ENCODE data around the gene LCN12. TPM values are rescaled to one million over a fixed set of nuclear protein-coding genes. Genes with fewer than 3 reads are reported as not detected.

The LCN12 gene
- total and polyA plus RNA-seq, 7 donors, result 0.06 to 1.5 (median 0.27) TPM; not detected in 1

DNA sequence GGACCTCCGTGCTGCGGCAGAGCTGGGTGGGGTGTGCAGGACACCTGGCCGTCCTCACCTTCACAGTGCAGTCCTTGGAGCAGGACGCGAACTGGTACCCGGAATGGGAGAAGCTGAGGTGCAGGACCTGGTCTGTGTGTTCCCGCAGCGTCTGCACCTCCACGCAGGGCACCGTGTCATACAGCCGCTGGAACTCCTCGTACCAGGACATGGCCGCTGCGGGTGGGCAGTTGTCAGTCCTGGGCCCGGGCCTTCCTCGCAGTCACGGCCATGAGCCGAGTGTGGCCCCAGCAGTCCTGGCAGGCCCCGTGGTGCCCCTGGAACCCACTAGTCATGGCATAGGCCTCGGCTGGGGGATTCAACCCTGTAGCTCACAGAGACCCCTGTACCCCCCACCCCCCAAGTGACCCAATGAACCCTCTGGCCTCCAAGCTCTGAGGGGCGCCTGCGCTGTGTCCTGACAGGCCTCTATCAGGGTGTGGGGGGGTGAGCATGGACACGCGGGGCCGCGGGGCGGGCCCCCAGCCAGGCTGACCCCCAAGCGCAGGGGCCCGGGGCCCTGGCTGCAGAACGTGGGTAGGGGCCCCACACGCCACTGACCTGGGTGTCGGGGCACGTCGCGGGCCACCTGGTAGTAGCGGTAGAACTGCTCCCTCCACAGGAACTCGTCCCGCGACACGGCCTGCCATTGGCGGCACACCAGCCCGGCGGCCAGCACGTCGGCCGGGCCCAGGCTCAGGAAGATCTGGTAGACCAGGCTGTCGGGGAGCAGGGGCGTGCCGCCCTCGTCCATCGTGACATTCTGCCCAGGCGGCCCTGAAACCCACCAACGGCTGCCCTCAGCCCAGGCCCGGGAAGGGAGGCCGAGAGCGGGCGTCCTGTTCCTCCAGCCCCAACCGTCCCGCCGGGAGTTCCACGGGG is 8.5 kb upstream of the LCN12 start:
- DNase-seq, result peak in 1 of 2 donors; percentile 74
- H3K27ac ChIP-seq, result peak overlapping the region; percentile 94
- ATAC-seq, result no peak
- no peaks in the 10 kb centered on the region for H3K9me3 ChIP-seq
- H3K4me3 ChIP-seq, result peak overlapping the region; percentile 88
- intact Hi-C loops (cut with DNase I), result loop anchor here in 1 of 2 donors (2.0 to 5.0 kb wide), 4 partner anchors 15 to 96 kb away; partner anchors contain the start of genes EDF1 and PHPT1
- H3K4me1 ChIP-seq, result peaks cover 43% of the 10 kb centered on the region
- WGBS, 3 donors, result 14 to 18% (median 17%) methylated on average over 50 to 61 of the region's 61 CpGs
- no peaks in the 10 kb centered on the region for H3K27me3 ChIP-seq (ENCODE audit: insufficient read depth in 3 of 3, low read length in 2 of 3)
- TF ChIP-seq, protein P1, sequence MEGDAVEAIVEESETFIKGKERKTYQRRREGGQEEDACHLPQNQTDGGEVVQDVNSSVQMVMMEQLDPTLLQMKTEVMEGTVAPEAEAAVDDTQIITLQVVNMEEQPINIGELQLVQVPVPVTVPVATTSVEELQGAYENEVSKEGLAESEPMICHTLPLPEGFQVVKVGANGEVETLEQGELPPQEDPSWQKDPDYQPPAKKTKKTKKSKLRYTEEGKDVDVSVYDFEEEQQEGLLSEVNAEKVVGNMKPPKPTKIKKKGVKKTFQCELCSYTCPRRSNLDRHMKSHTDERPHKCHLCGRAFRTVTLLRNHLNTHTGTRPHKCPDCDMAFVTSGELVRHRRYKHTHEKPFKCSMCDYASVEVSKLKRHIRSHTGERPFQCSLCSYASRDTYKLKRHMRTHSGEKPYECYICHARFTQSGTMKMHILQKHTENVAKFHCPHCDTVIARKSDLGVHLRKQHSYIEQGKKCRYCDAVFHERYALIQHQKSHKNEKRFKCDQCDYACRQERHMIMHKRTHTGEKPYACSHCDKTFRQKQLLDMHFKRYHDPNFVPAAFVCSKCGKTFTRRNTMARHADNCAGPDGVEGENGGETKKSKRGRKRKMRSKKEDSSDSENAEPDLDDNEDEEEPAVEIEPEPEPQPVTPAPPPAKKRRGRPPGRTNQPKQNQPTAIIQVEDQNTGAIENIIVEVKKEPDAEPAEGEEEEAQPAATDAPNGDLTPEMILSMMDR (IDR thresholded peaks at IDR 0.05), result no peak
- peaks cover 20 to 36% of the 10 kb centered on the region in 2 donors for H3K36me3 ChIP-seq (ENCODE audit: insufficient read depth in 1 of 2, low read depth in 1 of 2)

DNA sequence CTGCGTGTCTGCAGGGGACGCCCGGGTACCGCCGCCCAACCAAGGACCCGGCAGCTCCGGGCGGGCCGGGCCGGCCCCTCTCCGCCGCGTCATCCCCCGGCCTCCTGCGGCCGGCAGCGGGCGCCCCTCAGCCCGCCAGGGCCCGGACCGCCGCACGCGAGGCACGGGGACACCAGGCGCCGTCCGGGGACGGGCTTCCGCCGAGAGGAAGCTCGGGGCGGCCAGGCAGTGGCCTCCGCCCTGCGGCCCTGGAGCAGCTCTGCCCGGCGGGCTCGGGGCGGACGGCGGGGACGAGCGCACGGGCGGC is 7.9 kb upstream of the LCN12 start:
- Histone ChIP-seq H3K27ac (peak overlapping the region; percentile 94), H3K9me3 (no peaks in the 10 kb centered on the region), H3K36me3 (ENCODE audit: insufficient read depth in 1 of 2, low read depth in 1 of 2) (peaks cover 20 to 36% of the 10 kb centered on the region in 2 donors), H3K4me3 (peak overlapping the region; percentile 88), H3K27me3 (ENCODE audit: insufficient read depth in 3 of 3, low read length in 2 of 3) (no peaks in the 10 kb centered on the region), H3K4me1 (peaks cover 44% of the 10 kb centered on the region)
- intact Hi-C loops (cut with DNase I), result loop anchor here in 1 of 2 donors (5.0 kb wide), 3 partner anchors 42 to 97 kb away; partner anchors contain the start of genes EDF1 and PHPT1
- TF ChIP-seq, protein P1 (IDR thresholded peaks at IDR 0.05), result no peak
- 0% methylated on average over 20 to 45 of the region's 45 CpGs for WGBS, 3 donors
- ATAC-seq (peak; percentile 1 to 15 (median 11)), DNase-seq (no peak)

DNA sequence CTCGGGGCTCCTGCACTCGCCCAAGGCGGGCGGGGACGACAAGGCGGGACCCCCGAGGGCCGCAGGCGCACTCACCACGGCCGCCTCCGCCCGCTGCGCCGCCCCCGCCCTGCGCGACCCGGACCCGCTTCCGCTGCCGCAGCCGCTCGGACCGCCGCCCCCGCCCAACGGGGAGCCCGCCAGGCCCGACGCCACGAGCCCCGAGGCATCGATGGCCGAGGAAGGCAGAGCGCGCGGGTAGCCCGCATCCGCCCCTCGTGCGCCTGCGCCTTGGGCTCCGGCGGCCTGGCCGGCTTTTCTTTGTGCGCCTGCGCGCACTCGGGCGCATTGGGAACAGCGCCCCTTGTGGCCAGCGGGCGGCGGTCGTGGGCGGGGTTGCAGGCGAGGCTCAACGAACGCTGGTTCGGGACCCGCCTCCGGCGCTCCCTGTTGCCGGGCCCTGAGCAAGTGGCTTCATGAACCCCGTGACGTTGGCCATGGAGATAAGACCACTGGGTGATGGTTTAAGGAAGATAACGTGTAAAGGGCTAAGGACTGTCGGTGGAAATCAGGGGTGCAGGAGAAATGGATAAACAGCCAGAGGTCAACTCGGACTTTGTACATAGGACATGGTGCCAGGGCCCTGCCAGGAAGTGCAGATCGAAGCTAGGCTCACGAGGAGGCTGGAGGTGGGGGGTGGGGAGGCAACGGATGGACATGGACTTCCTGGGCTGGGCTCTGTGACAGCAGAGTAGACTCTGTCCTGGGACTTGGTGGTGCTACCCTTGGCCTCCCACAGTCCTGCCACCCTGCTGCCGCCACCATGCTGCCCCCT is 7.3 kb upstream of the LCN12 start, which contains the start of the genes C8G and FBXW5:
Gene C8G (plus strand): TSS at position 725 of the 814 bp plus-strand sequence. CDS start 78 bp downstream, at position 803.
Gene FBXW5 (minus strand): TSS at position 220 of the 814 bp plus-strand sequence. CDS start 655 bp downstream, outside the sequence.
- Histone ChIP-seq H3K36me3 (ENCODE audit: insufficient read depth in 1 of 2, low read depth in 1 of 2) (peaks cover 19 to 33% of the 10 kb centered on the region in 2 donors), H3K27ac (peak within 1 kb of the TSS; percentile 94), H3K4me3 (peak within 1 kb of the TSS; percentile 88), H3K27me3 (ENCODE audit: insufficient read depth in 3 of 3, low read length in 2 of 3) (no peaks in the 10 kb centered on the region), H3K9me3 (no peaks in the 10 kb centered on the region), H3K4me1 (peaks cover 40% of the 10 kb centered on the region)
- 4 to 7% (median 7%) methylated on average over 47 to 74 of the region's 74 CpGs for WGBS, 3 donors
- DNase-seq (peak; percentile 97 to 98), ATAC-seq (peak; percentile 62 to 67 (median 66))
- intact Hi-C loops (cut with DNase I), result loop anchor here (5.0 kb wide), 4 partner anchors 42 to 97 kb away; partner anchors contain the start of genes PHPT1 (in 2 of the 2), EDF1 (in 1 of the 2) and PAXX (in 1 of the 2)
- TF ChIP-seq, protein P1 (IDR thresholded peaks at IDR 0.05), result peak; percentile 98

DNA sequence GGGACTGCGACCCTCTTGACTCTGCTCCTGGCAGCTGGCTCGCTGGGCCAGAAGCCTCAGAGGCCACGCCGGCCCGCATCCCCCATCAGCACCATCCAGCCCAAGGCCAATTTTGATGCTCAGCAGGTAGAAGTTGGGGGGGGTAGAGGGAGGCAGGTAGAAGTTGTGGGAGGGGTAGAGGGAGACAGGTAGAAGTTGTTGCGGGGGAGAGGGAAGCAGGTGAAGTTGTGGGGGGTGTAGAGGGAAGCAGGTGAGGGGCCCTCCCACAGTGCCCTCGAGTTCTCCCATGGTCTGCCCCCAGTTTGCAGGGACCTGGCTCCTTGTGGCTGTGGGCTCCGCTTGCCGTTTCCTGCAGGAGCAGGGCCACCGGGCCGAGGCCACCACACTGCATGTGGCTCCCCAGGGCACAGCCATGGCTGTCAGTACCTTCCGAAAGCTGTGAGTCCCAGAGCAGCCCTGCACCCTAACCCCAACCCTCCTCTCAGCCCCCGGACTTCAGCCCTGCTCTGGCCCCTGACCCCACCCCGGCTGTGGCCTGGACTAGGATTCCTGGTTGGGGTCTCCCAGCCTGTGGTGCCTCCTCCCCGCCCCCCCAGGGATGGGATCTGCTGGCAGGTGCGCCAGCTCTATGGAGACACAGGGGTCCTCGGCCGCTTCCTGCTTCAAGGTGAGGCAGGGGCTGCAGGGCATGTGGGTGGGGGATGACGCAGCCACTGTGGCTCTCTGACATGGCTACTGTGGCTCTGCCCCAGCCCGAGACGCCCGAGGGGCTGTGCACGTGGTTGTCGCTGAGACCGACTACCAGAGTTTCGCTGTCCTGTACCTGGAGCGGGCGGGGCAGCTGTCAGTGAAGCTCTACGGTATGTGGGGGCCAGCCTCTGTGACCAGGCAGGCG is 6.5 kb upstream of the LCN12 start:
- Histone ChIP-seq H3K27ac (no peak overlapping the region), H3K4me1 (peaks cover 35% of the 10 kb centered on the region), H3K36me3 (ENCODE audit: insufficient read depth in 1 of 2, low read depth in 1 of 2) (peaks cover 16 to 28% of the 10 kb centered on the region in 2 donors), H3K27me3 (ENCODE audit: insufficient read depth in 3 of 3, low read length in 2 of 3) (no peaks in the 10 kb centered on the region), H3K4me3 (no peak overlapping the region), H3K9me3 (no peaks in the 10 kb centered on the region)
- TF ChIP-seq, protein P1 (IDR thresholded peaks at IDR 0.05), result no peak
- intact Hi-C loops (cut with DNase I), result loop anchor here (5.0 kb wide), 2 partner anchors 47 to 98 kb away; partner anchors contain the start of genes PAXX (in 1 of the 2) and PHPT1 (in 1 of the 2)
- peak; percentile 21 to 63 for DNase-seq
- ATAC-seq, result no peak
- WGBS, 3 donors, result 87 to 92% (median 88%) methylated on average over 24 to 30 of the region's 30 CpGs
